Placental pericyte (primary cell): Measurements from ENCODE around the gene TSHZ2. TPM values are rescaled to one million over a fixed set of nuclear protein-coding genes. Genes with fewer than 3 reads are reported as not detected.

Source experiments
- small RNA-seq: library from RNA; depleted of rRNA; stranded (forward); fragments of <200 nt; gene quantifications from one replicate; pipeline ENCODE3, GENCODE V24; 2012; ENCODE audit warnings: low replicate concordance
- total RNA-seq: library from RNA; depleted of rRNA; stranded (reverse); fragments of >200 nt; gene quantifications from 2 replicates; pipeline ENCODE4 v1.2.3, GENCODE V29; 2012

TSHZ2 gene
- under 0.01 and 1.3 TPM in 2 replicates for total RNA-seq

GRCh38 chr20:52972190-52972937 lies at the start of gene TSHZ2:
TSHZ2 (plus strand) TSS chr20:52972358; CDS start chr20:52973294, 936 bp downstream.

Small RNA genes within 50 kb of the gene (small RNA-seq; reads per million reads assigned to genes)
- gene RF00019: not detected
